ENCODE results near the gene CPED1.

CPED1 gene

GRCh38 chr7:121126201-121126600 lies 137.7 kb downstream of the CPED1 start:
- Histone ChIP-seq H3K4me1 (ENCODE audit: control insufficient read depth in 2 of 2, insufficient read depth in 2 of 2, low read length in 2 of 2) (no peaks in the 10 kb centered on the region), H3K27me3 (ENCODE audit: control insufficient read depth in 2 of 2, insufficient read depth in 2 of 2, low read length in 2 of 2) (no peaks in the 10 kb centered on the region), H3K9me3 (ENCODE audit: control insufficient read depth in 2 of 2, low read length in 2 of 2) (no peaks in the 10 kb centered on the region), H3K9ac (ENCODE audit: low read depth in 1 of 2, low read length in 2 of 2) (no peak overlapping the region), H3K27ac (ENCODE audit: low read depth in 2 of 2, low read length in 2 of 2) (no peak overlapping the region), H3K4me3 (ENCODE audit: low read length in 2 of 2) (no peak overlapping the region), H3K36me3 (ENCODE audit: control insufficient read depth in 2 of 2, insufficient read depth in 2 of 2, low read length in 2 of 2) (no peaks in the 10 kb centered on the region)

DNA sequence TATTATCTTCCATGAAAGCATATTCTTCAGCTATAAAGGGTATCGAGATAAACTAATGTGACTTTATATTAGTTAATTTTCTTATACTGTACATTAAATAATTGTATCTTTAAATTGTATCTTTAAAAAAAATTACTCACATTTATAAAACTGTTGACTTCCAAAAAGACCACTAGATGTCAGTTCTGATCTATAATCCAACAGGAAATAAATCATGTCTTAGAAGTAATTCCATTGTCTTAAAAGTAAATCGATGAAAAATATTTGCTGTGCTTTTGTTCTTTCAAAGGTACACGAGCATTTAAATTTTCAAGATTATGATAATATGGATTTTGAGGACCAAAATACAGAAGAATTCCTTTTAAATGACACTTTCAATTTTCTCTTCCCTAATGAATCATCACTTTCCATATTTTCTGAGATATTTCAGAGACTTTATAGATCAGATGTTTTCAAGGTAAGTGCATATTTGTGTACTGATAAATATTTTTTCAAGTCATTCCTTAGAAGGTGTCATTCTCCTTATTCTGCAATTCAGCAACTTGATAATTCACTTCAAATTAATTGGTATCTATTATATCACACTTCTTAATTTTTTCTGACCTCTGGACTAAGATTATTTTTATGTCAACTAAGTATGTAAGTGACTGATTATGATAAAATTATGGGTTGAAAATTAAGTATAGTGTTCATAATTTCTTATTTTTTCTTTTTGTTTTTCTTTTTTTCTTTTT lies 138.5 kb downstream of the CPED1 start:
- Histone ChIP-seq H3K4me3 (ENCODE audit: low read length in 2 of 2) (no peak overlapping the region), H3K36me3 (ENCODE audit: control insufficient read depth in 2 of 2, insufficient read depth in 2 of 2, low read length in 2 of 2) (no peaks in the 10 kb centered on the region), H3K27me3 (ENCODE audit: control insufficient read depth in 2 of 2, insufficient read depth in 2 of 2, low read length in 2 of 2) (no peaks in the 10 kb centered on the region), H3K9ac (ENCODE audit: low read depth in 1 of 2, low read length in 2 of 2) (no peak overlapping the region), H3K4me1 (ENCODE audit: control insufficient read depth in 2 of 2, insufficient read depth in 2 of 2, low read length in 2 of 2) (no peaks in the 10 kb centered on the region), H3K27ac (ENCODE audit: low read depth in 2 of 2, low read length in 2 of 2) (no peak overlapping the region), H3K9me3 (ENCODE audit: control insufficient read depth in 2 of 2, low read length in 2 of 2) (no peaks in the 10 kb centered on the region)

DNA sequence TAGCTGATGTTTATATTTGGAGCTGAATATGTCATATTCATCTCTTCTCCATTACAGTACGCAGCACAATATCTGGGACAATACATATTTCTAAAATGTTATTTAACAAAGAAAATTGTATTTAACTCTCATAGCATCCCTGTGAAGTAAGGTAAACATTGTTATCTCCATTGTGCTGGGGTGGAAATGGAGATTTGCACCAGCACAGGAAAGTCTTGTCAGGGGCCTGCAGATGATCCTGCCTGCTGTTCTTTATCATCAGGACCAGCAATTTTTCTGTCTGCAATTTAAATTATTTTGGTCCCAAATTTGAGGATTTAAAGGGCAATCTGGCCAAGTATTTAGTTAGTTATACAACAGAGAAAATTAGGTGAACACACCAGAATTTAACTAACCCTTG lies 144.4 kb downstream of the CPED1 start:
- no peaks in the 10 kb centered on the region for H3K36me3 ChIP-seq (ENCODE audit: control insufficient read depth in 2 of 2, insufficient read depth in 2 of 2, low read length in 2 of 2)
- H3K9me3 ChIP-seq (ENCODE audit: control insufficient read depth in 2 of 2, low read length in 2 of 2), result no peaks in the 10 kb centered on the region
- no peaks in the 10 kb centered on the region for H3K4me1 ChIP-seq (ENCODE audit: control insufficient read depth in 2 of 2, insufficient read depth in 2 of 2, low read length in 2 of 2)
- no peaks in the 10 kb centered on the region for H3K27me3 ChIP-seq (ENCODE audit: control insufficient read depth in 2 of 2, insufficient read depth in 2 of 2, low read length in 2 of 2)
- H3K9ac ChIP-seq (ENCODE audit: low read depth in 1 of 2, low read length in 2 of 2), result no peak overlapping the region
- no peak overlapping the region for H3K4me3 ChIP-seq (ENCODE audit: low read length in 2 of 2)
- H3K27ac ChIP-seq (ENCODE audit: low read depth in 2 of 2, low read length in 2 of 2), result no peak overlapping the region

DNA sequence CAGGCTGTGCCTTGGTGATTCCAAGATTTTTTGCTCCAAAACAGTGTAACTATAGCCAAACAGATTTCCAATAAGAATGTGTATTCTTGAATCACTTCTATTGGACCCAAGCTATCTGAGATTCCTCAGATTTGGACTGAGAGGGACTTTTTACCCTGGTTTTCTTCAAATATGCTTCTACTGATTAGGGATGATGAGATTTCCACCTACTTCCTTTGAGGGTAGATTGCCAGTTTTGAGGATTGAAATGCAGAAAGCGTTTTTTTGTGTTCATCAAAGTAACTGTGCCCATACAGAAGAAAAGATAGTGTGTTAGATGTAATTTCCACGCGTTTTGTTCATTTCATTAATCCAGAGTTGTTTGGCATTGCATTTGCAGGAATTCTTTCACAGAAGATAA lies 144.9 kb downstream of the CPED1 start:
- Histone ChIP-seq H3K27ac (ENCODE audit: low read depth in 2 of 2, low read length in 2 of 2) (no peak overlapping the region), H3K36me3 (ENCODE audit: control insufficient read depth in 2 of 2, insufficient read depth in 2 of 2, low read length in 2 of 2) (no peaks in the 10 kb centered on the region), H3K9ac (ENCODE audit: low read depth in 1 of 2, low read length in 2 of 2) (no peak overlapping the region), H3K27me3 (ENCODE audit: control insufficient read depth in 2 of 2, insufficient read depth in 2 of 2, low read length in 2 of 2) (no peaks in the 10 kb centered on the region), H3K4me3 (ENCODE audit: low read length in 2 of 2) (no peak overlapping the region), H3K9me3 (ENCODE audit: control insufficient read depth in 2 of 2, low read length in 2 of 2) (no peaks in the 10 kb centered on the region), H3K4me1 (ENCODE audit: control insufficient read depth in 2 of 2, insufficient read depth in 2 of 2, low read length in 2 of 2) (no peaks in the 10 kb centered on the region)

DNA sequence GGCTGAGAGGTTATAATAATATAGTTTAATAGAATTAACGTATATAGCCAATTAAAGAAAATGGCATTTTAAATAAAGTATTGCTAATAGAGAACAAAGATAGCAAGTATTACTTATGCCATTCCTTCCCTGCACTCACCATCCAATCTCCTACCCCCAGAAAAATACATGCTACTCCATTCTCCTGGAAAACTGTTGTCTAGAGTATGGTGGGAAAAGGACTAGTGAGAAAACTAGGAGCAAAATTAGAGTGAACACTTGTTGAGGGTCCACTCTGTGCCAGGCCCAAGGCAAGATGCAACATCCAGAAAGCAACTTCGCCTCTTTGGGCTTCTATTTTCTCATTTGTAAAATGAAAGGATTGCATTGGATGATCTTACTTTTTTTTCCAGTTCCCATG lies 149.1 kb downstream of the CPED1 start:
- no peaks in the 10 kb centered on the region for H3K27me3 ChIP-seq (ENCODE audit: control insufficient read depth in 2 of 2, insufficient read depth in 2 of 2, low read length in 2 of 2)
- H3K36me3 ChIP-seq (ENCODE audit: control insufficient read depth in 2 of 2, insufficient read depth in 2 of 2, low read length in 2 of 2), result no peaks in the 10 kb centered on the region
- no peaks in the 10 kb centered on the region for H3K9me3 ChIP-seq (ENCODE audit: control insufficient read depth in 2 of 2, low read length in 2 of 2)
- H3K27ac ChIP-seq (ENCODE audit: low read depth in 2 of 2, low read length in 2 of 2), result no peak overlapping the region
- no peak overlapping the region for H3K9ac ChIP-seq (ENCODE audit: low read depth in 1 of 2, low read length in 2 of 2)
- H3K4me3 ChIP-seq (ENCODE audit: low read length in 2 of 2), result no peak overlapping the region
- no peaks in the 10 kb centered on the region for H3K4me1 ChIP-seq (ENCODE audit: control insufficient read depth in 2 of 2, insufficient read depth in 2 of 2, low read length in 2 of 2)

DNA sequence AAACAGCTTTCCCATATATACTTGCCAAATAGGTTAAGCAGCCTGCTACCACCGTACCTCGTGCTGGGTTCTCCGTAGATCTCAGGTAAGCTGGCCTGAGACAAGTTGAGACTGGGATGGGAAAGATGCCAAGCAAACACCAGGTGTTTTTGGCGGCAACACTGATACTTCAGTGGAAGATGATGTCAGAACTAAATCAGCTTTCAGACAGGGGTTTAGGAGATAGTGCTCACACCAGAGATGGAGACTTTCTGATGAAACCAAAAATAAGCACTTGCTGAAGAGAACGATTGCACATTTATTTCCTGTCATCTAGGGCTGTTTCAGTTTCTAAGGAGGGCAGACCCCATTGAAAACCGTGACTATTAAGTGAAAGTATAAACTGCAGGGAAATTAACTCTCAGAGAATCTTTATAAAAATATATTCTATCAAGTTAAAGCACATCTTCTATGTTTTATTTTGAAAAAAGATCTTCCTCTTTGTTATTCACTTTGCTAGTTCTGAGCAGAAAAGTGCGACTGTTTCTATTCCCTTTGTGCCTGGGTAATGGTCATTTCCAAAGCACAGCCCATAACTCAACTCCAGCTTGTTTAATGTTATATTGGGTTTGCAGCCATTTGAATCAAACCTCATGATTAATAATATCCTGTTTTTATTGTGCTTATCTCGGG lies 149.9 kb downstream of the CPED1 start:
- no peaks in the 10 kb centered on the region for H3K36me3 ChIP-seq (ENCODE audit: control insufficient read depth in 2 of 2, insufficient read depth in 2 of 2, low read length in 2 of 2)
- H3K9me3 ChIP-seq (ENCODE audit: control insufficient read depth in 2 of 2, low read length in 2 of 2), result no peaks in the 10 kb centered on the region
- H3K4me3 ChIP-seq (ENCODE audit: low read length in 2 of 2), result no peak overlapping the region
- H3K27ac ChIP-seq (ENCODE audit: low read depth in 2 of 2, low read length in 2 of 2), result no peak overlapping the region
- H3K9ac ChIP-seq (ENCODE audit: low read depth in 1 of 2, low read length in 2 of 2), result no peak overlapping the region
- H3K4me1 ChIP-seq (ENCODE audit: control insufficient read depth in 2 of 2, insufficient read depth in 2 of 2, low read length in 2 of 2), result no peaks in the 10 kb centered on the region
- no peaks in the 10 kb centered on the region for H3K27me3 ChIP-seq (ENCODE audit: control insufficient read depth in 2 of 2, insufficient read depth in 2 of 2, low read length in 2 of 2)

- H3K9me3 ChIP-seq (ENCODE audit: control insufficient read depth in 2 of 2, low read length in 2 of 2), result no peaks in the 10 kb centered on the region
- no peak overlapping the region for H3K9ac ChIP-seq (ENCODE audit: low read depth in 1 of 2, low read length in 2 of 2)
- no peak overlapping the region for H3K27ac ChIP-seq (ENCODE audit: low read depth in 2 of 2, low read length in 2 of 2)
- no peaks in the 10 kb centered on the region for H3K27me3 ChIP-seq (ENCODE audit: control insufficient read depth in 2 of 2, insufficient read depth in 2 of 2, low read length in 2 of 2)
- no peaks in the 10 kb centered on the region for H3K4me1 ChIP-seq (ENCODE audit: control insufficient read depth in 2 of 2, insufficient read depth in 2 of 2, low read length in 2 of 2)
- H3K36me3 ChIP-seq (ENCODE audit: control insufficient read depth in 2 of 2, insufficient read depth in 2 of 2, low read length in 2 of 2), result no peaks in the 10 kb centered on the region
- H3K4me3 ChIP-seq (ENCODE audit: low read length in 2 of 2), result no peak overlapping the region
Measured at GRCh38 chr7:121139427-121139826, 150.9 kb downstream of the CPED1 start.

DNA sequence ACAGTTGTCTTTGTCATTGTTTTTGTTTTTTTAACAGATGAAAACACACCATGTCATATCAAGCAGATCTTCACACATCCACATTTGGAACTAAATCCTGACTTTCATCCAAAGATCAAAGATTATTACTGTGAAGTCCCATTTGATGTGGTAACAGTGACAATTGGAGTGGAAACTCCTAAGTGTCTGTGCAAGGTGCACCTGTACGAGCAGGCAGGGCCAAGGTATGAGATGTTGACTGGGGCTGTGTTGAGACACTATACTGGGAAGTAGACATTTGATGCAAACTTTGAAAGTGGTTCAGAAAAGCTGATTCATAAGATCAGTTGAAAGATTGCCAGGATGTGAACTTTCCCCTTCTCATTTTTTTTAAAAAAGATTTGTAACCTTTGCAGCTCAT lies 152.3 kb downstream of the CPED1 start:
- H3K36me3 ChIP-seq (ENCODE audit: control insufficient read depth in 2 of 2, insufficient read depth in 2 of 2, low read length in 2 of 2), result no peaks in the 10 kb centered on the region
- H3K9ac ChIP-seq (ENCODE audit: low read depth in 1 of 2, low read length in 2 of 2), result no peak overlapping the region
- no peaks in the 10 kb centered on the region for H3K9me3 ChIP-seq (ENCODE audit: control insufficient read depth in 2 of 2, low read length in 2 of 2)
- H3K4me1 ChIP-seq (ENCODE audit: control insufficient read depth in 2 of 2, insufficient read depth in 2 of 2, low read length in 2 of 2), result no peaks in the 10 kb centered on the region
- no peak overlapping the region for H3K27ac ChIP-seq (ENCODE audit: low read depth in 2 of 2, low read length in 2 of 2)
- H3K27me3 ChIP-seq (ENCODE audit: control insufficient read depth in 2 of 2, insufficient read depth in 2 of 2, low read length in 2 of 2), result no peaks in the 10 kb centered on the region
- H3K4me3 ChIP-seq (ENCODE audit: low read length in 2 of 2), result no peak overlapping the region

GRCh38 chr7:121151774-121152221 lies 163.3 kb downstream of the CPED1 start:
- Histone ChIP-seq H3K36me3 (ENCODE audit: control insufficient read depth in 2 of 2, insufficient read depth in 2 of 2, low read length in 2 of 2) (no peaks in the 10 kb centered on the region), H3K27ac (ENCODE audit: low read depth in 2 of 2, low read length in 2 of 2) (no peak overlapping the region), H3K9me3 (ENCODE audit: control insufficient read depth in 2 of 2, low read length in 2 of 2) (no peaks in the 10 kb centered on the region), H3K27me3 (ENCODE audit: control insufficient read depth in 2 of 2, insufficient read depth in 2 of 2, low read length in 2 of 2) (no peaks in the 10 kb centered on the region), H3K4me1 (ENCODE audit: control insufficient read depth in 2 of 2, insufficient read depth in 2 of 2, low read length in 2 of 2) (no peaks in the 10 kb centered on the region), H3K4me3 (ENCODE audit: low read length in 2 of 2) (no peak overlapping the region), H3K9ac (ENCODE audit: low read depth in 1 of 2, low read length in 2 of 2) (no peak overlapping the region)

GRCh38 chr7:121153411-121153810 lies 164.9 kb downstream of the CPED1 start:
- Histone ChIP-seq H3K4me3 (ENCODE audit: low read length in 2 of 2) (no peak overlapping the region), H3K36me3 (ENCODE audit: control insufficient read depth in 2 of 2, insufficient read depth in 2 of 2, low read length in 2 of 2) (no peaks in the 10 kb centered on the region), H3K27me3 (ENCODE audit: control insufficient read depth in 2 of 2, insufficient read depth in 2 of 2, low read length in 2 of 2) (no peaks in the 10 kb centered on the region), H3K4me1 (ENCODE audit: control insufficient read depth in 2 of 2, insufficient read depth in 2 of 2, low read length in 2 of 2) (no peaks in the 10 kb centered on the region), H3K27ac (ENCODE audit: low read depth in 2 of 2, low read length in 2 of 2) (no peak overlapping the region), H3K9me3 (ENCODE audit: control insufficient read depth in 2 of 2, low read length in 2 of 2) (no peaks in the 10 kb centered on the region), H3K9ac (ENCODE audit: low read depth in 1 of 2, low read length in 2 of 2) (no peak overlapping the region)
